DMS53 treated with DMSO at 0.1 percent for 48 hours (cell line): ENCODE measurements around the gene DPF3.

ENCODE experiments used
- DNase-seq: peaks from one replicate; lab custom pipeline; 2025; ENCODE audit not compliant: unreplicated experiment; lab: John Stamatoyannopoulos, UW

Gene DPF3

GRCh38 chr14:72582582-72582981 lies 311.3 kb downstream of the DPF3 start:
- DNase-seq, result no peak

- no peak for DNase-seq
These were observed 315.4 kb downstream of the DPF3 start for GRCh38 chr14:72578514-72578913.

GRCh38 chr14:72577521-72577920 lies 316.4 kb downstream of the DPF3 start:
- DNase-seq, result no peak

GRCh38 chr14:72576258-72576657 lies 317.6 kb downstream of the DPF3 start:
- no peak for DNase-seq

- DNase-seq, result no peak
These were observed 319.2 kb downstream of the DPF3 start for GRCh38 chr14:72574715-72575114.

GRCh38 chr14:72573725-72574417 lies 320.0 kb downstream of the DPF3 start:
- no peak for DNase-seq
